ENCODE measurements around the gene PLA2G4E. TPM values are rescaled to one million over a fixed set of nuclear protein-coding genes. Genes with fewer than 3 reads are reported as not detected.

Gene PLA2G4E
- total RNA-seq, 6 donors from 2014 or later, result 0.13 to 5.2 (median 1.1) TPM; not detected in 2

DNA sequence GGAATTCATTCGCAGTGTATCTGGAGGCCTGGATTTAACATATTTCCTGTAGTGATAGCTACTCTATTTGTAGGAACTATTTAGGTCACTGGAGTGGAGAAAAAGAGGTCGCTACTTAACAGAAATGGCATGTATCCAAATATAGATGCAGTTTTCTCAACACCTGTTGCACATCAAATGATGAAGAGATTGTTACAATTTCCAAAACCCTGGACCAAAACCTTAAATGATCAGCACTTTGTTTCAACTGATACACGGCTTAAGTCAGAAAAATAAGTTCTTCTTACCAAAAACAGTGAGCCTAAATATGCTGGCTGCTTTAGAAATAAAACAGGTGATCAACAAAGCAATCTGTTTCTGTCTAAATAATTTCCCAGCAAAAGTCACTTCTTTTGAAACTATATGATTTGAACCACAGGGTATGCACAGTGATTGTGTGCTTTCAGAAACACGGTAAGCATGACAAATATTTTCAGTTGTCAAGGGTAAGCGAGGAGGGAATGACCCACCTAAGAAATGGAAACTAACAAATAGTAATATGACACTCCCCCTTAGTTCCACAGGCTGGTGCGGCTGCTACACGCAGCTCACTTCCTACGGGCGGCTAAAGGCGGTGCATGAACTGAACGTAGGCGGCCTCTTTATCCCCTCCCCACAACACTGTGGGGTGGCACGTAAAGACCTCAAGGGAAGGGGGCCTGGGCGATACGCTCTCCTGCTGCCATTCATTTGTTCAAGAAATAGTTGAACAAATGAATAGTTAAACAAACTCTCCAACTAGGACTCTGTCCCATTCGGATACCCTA lies 49.5 kb downstream of the PLA2G4E start:
- TF ChIP-seq CTCF (IDR thresholded peaks at IDR 0.05), result peak in 2 of 6 experiments; percentile 21 to 38
- peak in 3 of 4 donors; percentile 21 to 71 (median 68) for TF ChIP-seq POLR2A (IDR thresholded peaks at IDR 0.05)
- peak in 1 of 2 donors; percentile 74 for TF ChIP-seq POLR2AphosphoS5 (IDR thresholded peaks at IDR 0.05)
- no peak for TF ChIP-seq EP300 (IDR thresholded peaks at IDR 0.05)

GRCh38 chr15:41970456-41970855 lies 50.4 kb downstream of the PLA2G4E start:
- no peak for TF ChIP-seq POLR2AphosphoS5 (IDR thresholded peaks at IDR 0.05)
- TF ChIP-seq POLR2A (IDR thresholded peaks at IDR 0.05), result no peak
- no peak for TF ChIP-seq EP300 (IDR thresholded peaks at IDR 0.05)
- no peak for TF ChIP-seq CTCF (IDR thresholded peaks at IDR 0.05)
- H3K4me3 ChIP-seq, result peak overlapping the region in 2 of 4 donors; percentile 96 to 97
- H3K27me3 ChIP-seq, result no peaks in the 10 kb centered on the region
- peaks cover 32 to 70% (median 54%) of the 10 kb centered on the region in 4 donors for H3K4me1 ChIP-seq
- 76 to 82% methylated on average over 1 of the region's 1 CpG for WGBS, 2 donors
- no peaks in the 10 kb centered on the region for H3K36me3 ChIP-seq
- H3K9me3 ChIP-seq, result no peaks in the 10 kb centered on the region
- peak overlapping the region; percentile 44 to 95 (median 78) for H3K27ac ChIP-seq
- DNase-seq (no peak), ATAC-seq (ENCODE audit: low FRiP score in 2 of 2) (no peak)

More for the DNA sequence above, 49.5 kb downstream of the PLA2G4E start:
- DNase-seq (peak in 1 of 2 donors; percentile 77), ATAC-seq (ENCODE audit: low FRiP score in 2 of 2) (peak; percentile 66 to 82)
- WGBS, 2 donors, result 4 to 6% methylated on average over 16 of the region's 16 CpGs
- Histone ChIP-seq H3K4me3 (peak overlapping the region; percentile 69 to 97 (median 92)), H3K27ac (peak overlapping the region; percentile 92 to 95 (median 93)), H3K27me3 (no peaks in the 10 kb centered on the region), H3K36me3 (no peaks in the 10 kb centered on the region), H3K9me3 (no peaks in the 10 kb centered on the region), H3K4me1 (peaks cover 32 to 62% (median 48%) of the 10 kb centered on the region in 4 donors)

DNA sequence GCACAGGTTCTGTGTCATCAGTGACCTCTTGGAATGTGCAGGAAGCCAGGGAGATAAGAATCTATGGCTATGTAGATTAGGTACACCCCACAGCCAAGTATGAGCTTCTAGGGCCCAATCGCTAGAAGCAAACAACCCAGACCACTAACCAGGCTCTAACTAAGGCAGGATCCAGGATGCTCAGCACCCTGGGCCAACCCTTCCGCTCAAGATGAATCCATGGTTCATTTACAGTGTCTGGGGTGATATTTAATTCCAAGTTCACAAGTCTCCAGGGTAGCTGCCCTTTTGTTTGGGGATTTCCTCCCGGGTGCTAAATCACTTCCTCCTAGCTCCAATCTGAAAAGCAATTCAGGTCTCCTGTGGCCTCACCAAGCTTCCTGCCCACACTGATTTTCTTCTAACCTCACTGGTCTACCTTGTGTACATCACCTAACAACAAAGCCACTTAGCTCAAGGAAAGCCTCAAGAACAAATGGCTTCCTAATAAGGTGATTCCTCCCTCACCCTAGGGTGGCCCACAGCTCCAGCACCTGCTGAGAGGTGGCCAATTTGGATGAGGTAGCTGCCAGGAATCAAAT lies 50.9 kb downstream of the PLA2G4E start:
- Histone ChIP-seq H3K4me3 (peak overlapping the region in 2 of 4 donors; percentile 3 to 97), H3K27me3 (no peaks in the 10 kb centered on the region), H3K9me3 (no peaks in the 10 kb centered on the region), H3K4me1 (peaks cover 32 to 70% (median 54%) of the 10 kb centered on the region in 4 donors), H3K27ac (peak overlapping the region; percentile 44 to 95 (median 82)), H3K36me3 (no peaks in the 10 kb centered on the region)
- 33 to 60% methylated on average over 1 to 3 of the region's 3 CpGs for WGBS, 2 donors
- TF ChIP-seq CTCF (IDR thresholded peaks at IDR 0.05) (no peak), EP300 (IDR thresholded peaks at IDR 0.05) (no peak), POLR2A (IDR thresholded peaks at IDR 0.05) (no peak), POLR2AphosphoS5 (IDR thresholded peaks at IDR 0.05) (no peak)
- ATAC-seq (ENCODE audit: low FRiP score in 2 of 2) (no peak), DNase-seq (no peak)

DNA sequence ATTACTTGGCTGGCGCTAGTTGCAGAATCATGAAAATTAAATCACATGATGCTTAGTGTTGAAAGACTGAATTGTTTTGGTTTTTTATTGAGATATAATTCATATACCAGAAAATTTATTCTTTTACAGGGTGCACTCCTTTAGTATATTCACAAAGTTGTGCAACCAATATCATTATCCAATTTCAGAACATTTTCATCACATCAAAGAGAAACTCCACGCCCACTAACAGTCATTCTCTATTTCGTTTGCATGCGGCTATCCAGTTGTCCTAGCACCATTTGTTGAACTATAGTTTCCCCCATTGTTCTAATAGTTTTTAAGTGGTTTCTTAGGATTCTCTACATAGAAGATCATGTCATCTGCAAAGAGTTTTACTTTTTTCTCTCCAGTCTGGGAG lies 52.1 kb downstream of the PLA2G4E start:
- TF ChIP-seq EP300 (IDR thresholded peaks at IDR 0.05), result no peak
- TF ChIP-seq POLR2A (IDR thresholded peaks at IDR 0.05), result no peak
- TF ChIP-seq CTCF (IDR thresholded peaks at IDR 0.05), result no peak
- no peak for TF ChIP-seq POLR2AphosphoS5 (IDR thresholded peaks at IDR 0.05)
- Histone ChIP-seq H3K4me3 (no peak overlapping the region), H3K9me3 (no peaks in the 10 kb centered on the region), H3K27me3 (no peaks in the 10 kb centered on the region), H3K36me3 (no peaks in the 10 kb centered on the region), H3K27ac (peak overlapping the region; percentile 17 to 95 (median 82)), H3K4me1 (peaks cover 32 to 70% (median 54%) of the 10 kb centered on the region in 4 donors)
- DNase-seq (no peak), ATAC-seq (ENCODE audit: low FRiP score in 2 of 2) (no peak)
- WGBS, 2 donors, result 71 to 80% methylated on average over 4 of the region's 4 CpGs
